HCT116 (cell line): ENCODE measurements around the gene TUBA4A. TPM values are rescaled to one million over a fixed set of nuclear protein-coding genes. Genes with fewer than 3 reads are reported as not detected.
A peak's percentile ranks its signal among the peaks of the same experiment; 100 is the strongest.
"Not testable (repeated sequence)": the region's sequence is repeated elsewhere in the genome, so short reads cannot be mapped to it uniquely, and the experiment has no call there.

ENCODE experiments used
- ATAC-seq: fragments of 200-7000 bp; cut with Tn5 transposase; 2 replicates; pipeline ENCODE4 v1.9.1; 2020; ENCODE audit warnings: mild to moderate bottlenecking, moderate library complexity
- BruUV-seq: library from RNA; stranded (reverse); fragments of 400-500 nt; replicated peaks from 2 replicates; lab custom pipeline; 2021; lab: Mats Ljungman, UMichigan
- CTCF ChIA-PET: fragments of 300-600 bp; sonication (Branson Sonifier 250); formaldehyde crosslinking; loops from one replicate; lab custom pipeline; 2021; ENCODE audit warnings: antibody characterized with exemption; lab: Charles Lee
- POLR2A ChIA-PET: fragments of 300-600, 350-600 bp; sonication (Branson Sonifier 250); formaldehyde crosslinking; loops from one replicate; lab custom pipeline; 2021; ENCODE audit warnings: antibody characterized with exemption; lab: Charles Lee
- RAD21 ChIA-PET, 2 experiments: fragments of 300-600 bp; sonication (Branson Sonifier 250); formaldehyde crosslinking; loops; one replicate each; lab custom pipeline; 2023; ENCODE audit warnings: low total read pairs in 2 of 2; ENCODE audit not compliant: uncharacterized antibody in 2 of 2, unreplicated experiment in 2 of 2, low non-redundant PET in 1 of 2; lab: Charles Lee
- DNase-seq: peaks from one replicate; pipeline ENCODE4 v3.0.0-alpha.2; 2010; ENCODE audit warnings: low read depth, low spot score
- H2AFZ ChIP-seq: fragments of 200-600 bp; shearing (Covaris generic), sonication (generic); 2 replicates; pipeline ENCODE4 v1.6.1; 2017; ENCODE audit warnings: low read depth, mixed run types, mixed read lengths, antibody characterized with exemption, low read length; ENCODE audit not compliant: poor library complexity, severe bottlenecking
- H3K27ac ChIP-seq: 2 replicates; pipeline ENCODE4 v1.5.1; 2012; ENCODE audit warnings: low read depth, low read length
- H3K27me3 ChIP-seq: fragments of 200-600 bp; sonication (generic); 2 replicates; pipeline ENCODE4 v1.6.1; 2016; ENCODE audit warnings: mixed run types, low read length, mixed read lengths; ENCODE audit not compliant: insufficient read depth
- H3K36me3 ChIP-seq, 2 experiments: fragments of 200-500 bp in 1 of 2; fragments of 200-600 bp in 1 of 2; sonication (Bioruptor generic) in 1 of 2; sonication (generic) in 1 of 2; 2 replicates each; pipeline versions ENCODE4 v1.5.1 to v1.6.1; 2014 to 2016; ENCODE audit warnings: low read length in 2 of 2, inconsistent platforms in 1 of 2, mixed read lengths in 1 of 2, mixed run types in 1 of 2; ENCODE audit not compliant: insufficient read depth in 2 of 2, control insufficient read depth in 1 of 2
- H3K4me1 ChIP-seq, 2 experiments: fragments of 200-600 bp in 1 of 2; sonication (generic) in 1 of 2; 2 replicates each; pipeline versions ENCODE4 v1.5.1 to v1.6.1; 2012 to 2017; ENCODE audit warnings: low read length in 2 of 2, inconsistent platforms in 1 of 2, mild to moderate bottlenecking in 1 of 2, mixed read lengths in 1 of 2, mixed run types in 1 of 2, moderate library complexity in 1 of 2; ENCODE audit not compliant: insufficient read depth in 2 of 2, control insufficient read depth in 1 of 2
- H3K4me2 ChIP-seq: fragments of 200-600 bp; sonication (generic); 2 replicates; pipeline ENCODE4 v1.6.1; 2017; ENCODE audit warnings: mixed run types, low read length, mixed read lengths
- H3K4me3 ChIP-seq, 2 experiments: fragments of 200-600 bp in 1 of 2; sonication (generic) in 1 of 2; replicated peaks in 1 of 2; 2 replicates each; pipeline ENCODE4 v1.5.1; 2011 to 2016; ENCODE audit warnings: low read length in 2 of 2, control low read depth in 1 of 2, low read depth in 1 of 2, mild to moderate bottlenecking in 1 of 2, mixed read lengths in 1 of 2, mixed run types in 1 of 2
- H3K79me2 ChIP-seq: fragments of 200-600 bp; sonication (generic); 2 replicates; pipeline ENCODE4 v1.6.1; 2017; ENCODE audit warnings: mild to moderate bottlenecking, mixed run types, low read length, moderate library complexity, mixed read lengths; ENCODE audit not compliant: insufficient read depth
- H3K9ac ChIP-seq: fragments of 200-600 bp; sonication (generic); 2 replicates; pipeline ENCODE4 v1.6.1; 2016; ENCODE audit warnings: low read length, mixed read lengths
- H3K9me2 ChIP-seq: fragments of 200-600 bp; sonication (generic), shearing (Covaris generic); 2 replicates; pipeline ENCODE4 v1.6.1; 2017; ENCODE audit warnings: mixed run types, mild to moderate bottlenecking, moderate library complexity; ENCODE audit not compliant: insufficient read depth
- H3K9me3 ChIP-seq, 2 experiments: fragments of 200-500 bp in 1 of 2; fragments of 200-600 bp in 1 of 2; sonication (Bioruptor generic) in 1 of 2; sonication (generic) in 1 of 2; 2 replicates each; pipeline ENCODE4 v1.6.1; 2014 to 2017; ENCODE audit warnings: low read length in 2 of 2, mixed read lengths in 2 of 2, inconsistent platforms in 1 of 2, low read depth in 1 of 2, mild to moderate bottlenecking in 1 of 2, mixed run types in 1 of 2, moderate library complexity in 1 of 2; ENCODE audit not compliant: control insufficient read depth in 1 of 2, insufficient read depth in 1 of 2
- H4K20me1 ChIP-seq: fragments of 200-600 bp; sonication (generic), shearing (Covaris generic); 2 replicates; pipeline ENCODE4 v1.6.1; 2017; ENCODE audit warnings: mixed run types, mild to moderate bottlenecking, moderate library complexity; ENCODE audit not compliant: insufficient read depth
- CEBPB ChIP-seq: IDR thresholded peaks from 2 replicates; pipeline ENCODE4 v1.6.1; 2012; ENCODE audit warnings: low read depth
- EGR1 ChIP-seq: IDR thresholded peaks from 2 replicates; pipeline ENCODE4 v1.6.1; 2012; ENCODE audit warnings: low read depth
- ELF1 ChIP-seq: IDR thresholded peaks from 2 replicates; pipeline ENCODE4 v1.6.1; 2012; ENCODE audit warnings: low read depth, borderline replicate concordance
- EZH2 ChIP-seq: fragments of 200-600 bp; sonication (generic); IDR thresholded peaks from 2 replicates; pipeline ENCODE4 v1.6.1; 2017; ENCODE audit warnings: antibody characterized with exemption, mixed run types
- FOSL1 ChIP-seq: IDR thresholded peaks from 2 replicates; pipeline ENCODE4 v1.6.1; 2012; ENCODE audit warnings: low read depth
- JUND ChIP-seq: IDR thresholded peaks from 2 replicates; pipeline ENCODE4 v1.6.1; 2012
- POLR2AphosphoS5 ChIP-seq: IDR thresholded peaks from 2 replicates; pipeline ENCODE4 v1.6.1; 2011; ENCODE audit warnings: mild to moderate bottlenecking, low read depth, low read length, moderate library complexity
- SIN3A ChIP-seq: IDR thresholded peaks from 2 replicates; pipeline ENCODE4 v1.6.1; 2012; ENCODE audit warnings: low read depth
- TCF7L2 ChIP-seq: IDR thresholded peaks from 2 replicates; pipeline ENCODE4 v1.7.0; 2011; ENCODE audit warnings: borderline replicate concordance, inconsistent platforms; ENCODE audit not compliant: insufficient read depth, insufficient read length; ENCODE audit errors: extremely low read depth
- YY1 ChIP-seq: IDR thresholded peaks from 2 replicates; pipeline ENCODE4 v1.6.1; 2011; ENCODE audit warnings: low read length, low read depth, moderate library complexity, mild to moderate bottlenecking; ENCODE audit not compliant: insufficient replicate concordance; ENCODE audit errors: extremely low read depth
- ZNF274 ChIP-seq: fragments of 200-500 bp; sonication (Bioruptor generic); IDR thresholded peaks from 2 replicates; pipeline ENCODE4 v1.6.1; 2014; ENCODE audit warnings: mild to moderate bottlenecking, low read depth, low read length, inconsistent platforms
- intact Hi-C: fragments of 100-400 bp; cut with micrococcal nuclease; formaldehyde crosslinking; loops from 2 replicates; pipeline ENCODE4 v1.10.0; 2022
- total RNA-seq: library from RNA; stranded (reverse); gene quantifications from one replicate; pipeline ENCODE4 v1.2.1, GENCODE V29; 2021; ENCODE audit not compliant: unreplicated experiment
- TF ChIP-seq, protein P1 (sequence below): IDR thresholded peaks from 2 replicates; pipeline ENCODE4 v1.6.1; 2012

TUBA4A gene
- total RNA-seq, 1 experiment from 2014 or later = 32.7 TPM

DNA sequence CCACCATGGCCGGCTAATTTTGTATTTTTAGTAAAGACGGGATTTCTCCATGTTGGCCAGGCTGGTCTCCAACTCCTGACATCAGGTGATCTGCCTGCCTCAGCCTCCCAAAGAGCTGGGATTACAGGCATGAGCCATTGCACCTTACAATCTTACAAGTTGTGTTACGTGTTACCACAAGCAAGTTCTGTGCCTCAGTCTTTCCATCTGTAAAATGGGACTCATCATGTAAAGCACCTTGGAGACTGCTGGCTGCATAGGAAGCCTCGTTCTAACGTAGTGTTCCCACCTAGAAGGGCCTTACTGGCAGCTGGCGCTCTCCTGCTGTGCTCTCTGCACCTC is 35.4 kb upstream of the TUBA4A start:
- no TSS peak for BruUV-seq
- Histone ChIP-seq H3K27me3 (no peaks in the 10 kb centered on the region), H3K27ac (no peak overlapping the region), H3K9ac (no peak overlapping the region), H3K9me2 (no peaks in the 10 kb centered on the region), H3K79me2 (no peaks in the 10 kb centered on the region), H3K4me2 (peak overlapping the region; percentile 41; the same call in 1 of the 2 replicates), H3K4me3 (no peak overlapping the region), H2AFZ (no peak overlapping the region), H3K9me3 (no peaks in the 10 kb centered on the region)
- ChIA-PET CTCF (no interaction called here), POLR2A (no interaction called here), RAD21 (no interaction called here)
- no peak for ATAC-seq
- DNase-seq = no peak
- TF ChIP-seq TCF7L2 = no peak
- TF ChIP-seq FOSL1 = no peak
- no peak for TF ChIP-seq CEBPB
- no peak for TF ChIP-seq ZNF274
- no peak for TF ChIP-seq JUND
- no peak for TF ChIP-seq ELF1
- TF ChIP-seq, all 23 proteins: peak for 0
- H3K36me3 ChIP-seq = no peaks in the 10 kb centered on the region
- peaks cover 16 to 18% of the 10 kb centered on the region in 2 experiments for H3K4me1 ChIP-seq
- H4K20me1 ChIP-seq = no peaks in the 10 kb centered on the region
- intact Hi-C loops = no loop called here

DNA sequence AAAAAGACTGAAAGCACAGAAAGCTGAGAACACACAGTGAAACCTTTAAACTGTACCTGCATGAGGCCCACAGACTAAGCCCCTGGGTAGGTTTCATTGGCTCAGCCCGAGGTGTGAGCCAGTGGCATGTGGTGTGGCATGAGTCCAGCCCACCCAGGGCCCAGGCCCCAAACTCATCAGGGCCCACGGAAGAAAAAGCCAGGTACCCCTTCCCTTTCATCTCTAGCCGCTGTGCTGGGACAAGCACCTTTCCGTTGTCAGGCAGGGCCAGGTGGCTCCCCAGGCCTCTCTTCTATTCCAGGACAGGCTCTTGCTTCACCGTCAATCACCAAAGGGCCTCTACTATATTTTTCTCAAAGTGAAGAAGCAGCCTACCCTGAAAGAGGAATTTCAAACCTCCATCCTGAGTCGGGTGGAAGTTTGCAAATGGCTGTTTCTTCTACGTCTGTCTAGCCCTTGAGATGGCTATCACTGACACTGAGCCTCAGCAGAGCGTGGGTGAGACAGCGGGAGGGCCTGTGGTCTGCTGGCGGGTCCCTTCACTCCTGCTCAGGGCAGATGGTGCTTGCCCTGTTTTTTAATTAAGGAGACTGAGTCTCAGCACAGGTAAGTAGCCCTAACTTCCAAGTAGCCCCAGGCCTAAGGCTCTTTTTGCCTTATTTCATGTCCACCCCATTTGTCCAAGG is 34.0 kb upstream of the TUBA4A start:
- H3K9me3 ChIP-seq = no peaks in the 10 kb centered on the region
- no peaks in the 10 kb centered on the region for H3K27me3 ChIP-seq
- peaks cover 16 to 18% of the 10 kb centered on the region in 2 experiments for H3K4me1 ChIP-seq
- ATAC-seq (no peak), DNase-seq (no peak)
- no peak overlapping the region for H2AFZ ChIP-seq
- BruUV-seq = no TSS peak
- no peak overlapping the region for H3K4me2 ChIP-seq
- no peaks in the 10 kb centered on the region for H3K79me2 ChIP-seq
- no peak overlapping the region for H3K9ac ChIP-seq
- intact Hi-C loops = no loop called here
- no peaks in the 10 kb centered on the region for H4K20me1 ChIP-seq
- no peak overlapping the region for H3K27ac ChIP-seq
- ChIA-PET RAD21 (no interaction called here), CTCF (interaction anchor here (1.2 kb wide), 1 partner anchor 9 kb away, joined by 3 read pairs; the partner anchor contains the start of gene DNAJB2), POLR2A (no interaction called here)
- H3K36me3 ChIP-seq = no peaks in the 10 kb centered on the region
- H3K9me2 ChIP-seq = no peaks in the 10 kb centered on the region
- H3K4me3 ChIP-seq = no peak overlapping the region
- TF ChIP-seq EGR1 (no peak), JUND (no peak), EZH2 (no peak), YY1 (no peak), POLR2AphosphoS5 (no peak), SIN3A (no peak)
- TF ChIP-seq, protein P1, sequence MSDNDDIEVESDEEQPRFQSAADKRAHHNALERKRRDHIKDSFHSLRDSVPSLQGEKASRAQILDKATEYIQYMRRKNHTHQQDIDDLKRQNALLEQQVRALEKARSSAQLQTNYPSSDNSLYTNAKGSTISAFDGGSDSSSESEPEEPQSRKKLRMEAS = no peak

DNA sequence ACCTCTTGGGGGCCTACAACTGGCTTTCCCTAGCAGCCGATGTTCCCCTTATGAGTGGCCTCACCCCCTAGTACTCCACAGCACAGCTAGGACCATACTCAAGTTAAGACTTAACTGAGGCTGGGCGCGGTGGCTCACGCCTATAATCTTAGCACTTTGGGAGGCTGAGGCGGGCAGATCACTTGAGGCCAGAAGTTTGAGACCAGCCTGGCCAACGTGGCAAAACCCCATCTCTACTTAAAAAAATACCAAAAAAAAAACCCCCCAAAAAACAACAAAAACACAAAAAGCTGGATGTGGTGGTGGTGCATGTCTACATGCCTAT is 33.4 kb upstream of the TUBA4A start:
- H2AFZ ChIP-seq, H3K79me2 ChIP-seq, RAD21 ChIA-PET, H3K4me3 ChIP-seq, H4K20me1 ChIP-seq, H3K9ac ChIP-seq, H3K4me2 ChIP-seq, H3K27ac ChIP-seq, intact Hi-C loops, BruUV-seq, POLR2A ChIA-PET, H3K27me3 ChIP-seq, H3K36me3 ChIP-seq, H3K9me2 ChIP-seq, H3K9me3 ChIP-seq, ATAC-seq, DNase-seq: not testable (repeated sequence)
- peaks cover 16 to 18% of the 10 kb centered on the region in 2 experiments for H3K4me1 ChIP-seq
- CTCF ChIA-PET = interaction anchor here (1.2 to 1.7 kb wide), 2 partner anchors 8 kb away, joined by 3 to 18 read pairs; partner anchors contain the start of gene DNAJB2
